Panc1 (cell line): ENCODE results near the gene ARHGEF18.

Experiments used
- CTCF ChIP-seq: fragments of 450-650 bp; IDR thresholded peaks from 2 replicates; pipeline ENCODE4 v1.5.1; 2017; ENCODE audit warnings: mild to moderate bottlenecking
- SIN3A ChIP-seq: IDR thresholded peaks from 2 replicates; pipeline ENCODE4 v1.6.1; 2012; ENCODE audit warnings: low read depth, mild to moderate bottlenecking, low read length, moderate library complexity, borderline replicate concordance; ENCODE audit not compliant: insufficient read depth

GRCh38 chr19:7349961-7350711, 1.4 kb downstream of the ARHGEF18 start:
- TF ChIP-seq CTCF (no peak), SIN3A (no peak)
